H1 (cell line): Measurements from ENCODE around the gene CPED1. TPM values are rescaled to one million over a fixed set of nuclear protein-coding genes. Genes with fewer than 3 reads are reported as not detected.

Experiments
- CTCF ChIA-PET: fragments of 300-600 bp; sonication (Branson Sonifier 250); formaldehyde crosslinking; loops from one replicate; lab custom pipeline; 2021; ENCODE audit not compliant: partially characterized antibody; lab: Charles Lee
- POLR2A ChIA-PET: fragments of 300-600 bp; sonication (Branson Sonifier 250); formaldehyde crosslinking; loops from one replicate; lab custom pipeline; 2021; ENCODE audit warnings: inconsistent platforms; ENCODE audit not compliant: partially characterized antibody; lab: Charles Lee
- DNase-seq, 2 experiments: peaks; one replicate each; pipeline versions ENCODE4 v3.0.0 to v3.0.0-alpha.2; 2010 to 2022; ENCODE audit warnings: low spot score in 2 of 2, low read depth in 1 of 2, mixed read lengths in 1 of 2
- FAIRE-seq: peaks from 2 replicates; lab custom pipeline; 2011; peaks lifted over from hg19 to GRCh38; lab: Jason Lieb, UNC
- H2AFZ ChIP-seq: 2 replicates; pipeline ENCODE4 v1.8.1; 2012; ENCODE audit warnings: low read length, inconsistent platforms
- H2AK5ac ChIP-seq: 2 replicates; pipeline ENCODE4 v1.6.1; 2013; ENCODE audit warnings: low read depth, low read length
- H2BK120ac ChIP-seq: replicated peaks from 2 replicates; pipeline ENCODE3; 2013; ENCODE audit warnings: low read depth, low read length, inconsistent platforms
- H2BK12ac ChIP-seq: 2 replicates; pipeline ENCODE4 v1.6.1; 2013; ENCODE audit warnings: low read depth, low read length
- H2BK15ac ChIP-seq: 2 replicates; pipeline ENCODE4 v1.6.1; 2013; ENCODE audit warnings: low read length
- H2BK20ac ChIP-seq: 2 replicates; pipeline ENCODE4 v1.6.1; 2013; ENCODE audit warnings: low read length
- H2BK5ac ChIP-seq: 2 replicates; pipeline ENCODE4 v1.6.1; 2013; ENCODE audit warnings: low read depth, low read length
- H3K14ac ChIP-seq: 2 replicates; pipeline ENCODE4 v1.6.1; 2013; ENCODE audit warnings: inconsistent platforms; ENCODE audit not compliant: insufficient read length
- H3K18ac ChIP-seq: 2 replicates; pipeline ENCODE4 v1.6.1; 2013; ENCODE audit warnings: low read length; ENCODE audit errors: extremely low read depth
- H3K23ac ChIP-seq: 2 replicates; pipeline ENCODE4 v1.6.1; 2013; ENCODE audit warnings: inconsistent platforms; ENCODE audit not compliant: insufficient read length
- H3K23me2 ChIP-seq: 2 replicates; pipeline ENCODE4 v1.6.1; 2013; ENCODE audit warnings: low read depth, low read length
- H3K27ac ChIP-seq: 2 replicates; pipeline ENCODE4 v1.6.1; 2011; ENCODE audit warnings: low read depth, low read length, inconsistent platforms
- H3K27me3 ChIP-seq, 4 experiments: replicated peaks in 1 of 4; 1 replicate in 1 of 4; 2 replicates in 3 of 4; pipeline versions ENCODE4 v1.6.1 to v1.8.1; 2011 to 2013; ENCODE audit warnings: low read length in 3 of 4, mild to moderate bottlenecking in 3 of 4, inconsistent platforms in 2 of 4, mixed read lengths in 2 of 4, moderate library complexity in 1 of 4; ENCODE audit not compliant: control insufficient read depth in 3 of 4, insufficient read depth in 3 of 4; ENCODE audit errors: extremely low read depth in 1 of 4
- H3K36me3 ChIP-seq, 4 experiments: 2 replicates each; pipeline versions ENCODE4 v1.6.1 to v1.8.1; 2011 to 2013; ENCODE audit warnings: mild to moderate bottlenecking in 4 of 4, low read length in 3 of 4, moderate library complexity in 2 of 4, control low read depth in 1 of 4, inconsistent platforms in 1 of 4; ENCODE audit not compliant: insufficient read depth in 4 of 4, control insufficient read depth in 2 of 4
- H3K4ac ChIP-seq: replicated peaks from 2 replicates; pipeline ENCODE3; 2013; ENCODE audit warnings: low read length, low read depth, mixed read lengths, inconsistent platforms; ENCODE audit not compliant: insufficient read length
- H3K4me1 ChIP-seq, 4 experiments: replicated peaks in 1 of 4; 1 replicate in 1 of 4; 2 replicates in 3 of 4; pipeline versions ENCODE4 v1.6.1 to v1.8.1; 2011 to 2013; ENCODE audit warnings: low read length in 3 of 4, inconsistent platforms in 2 of 4, mixed read lengths in 1 of 4; ENCODE audit not compliant: insufficient read depth in 4 of 4, control insufficient read depth in 3 of 4
- H3K4me2 ChIP-seq, 2 experiments: 2 replicates each; pipeline versions ENCODE4 v1.6.1 to v1.8.1; 2011 to 2013; ENCODE audit warnings: low read depth in 2 of 2, low read length in 2 of 2, control low read depth in 1 of 2, inconsistent platforms in 1 of 2, mild to moderate bottlenecking in 1 of 2; ENCODE audit not compliant: insufficient read depth in 1 of 2
- H3K4me3 ChIP-seq, 4 experiments: fragments of 200-600, 300-600 bp in 1 of 4; sonication (generic), shearing (Covaris generic), sonication (Bioruptor Twin) in 1 of 4; 2 replicates each; pipeline versions ENCODE4 v1.5.1 to v1.8.1; 2011 to 2016; ENCODE audit warnings: low read length in 4 of 4, low read depth in 3 of 4, control low read depth in 2 of 4, inconsistent platforms in 2 of 4, mild to moderate bottlenecking in 2 of 4, mixed read lengths in 1 of 4, moderate library complexity in 1 of 4; ENCODE audit not compliant: insufficient read depth in 2 of 4; ENCODE audit errors: extremely low read depth in 1 of 4
- H3K56ac ChIP-seq: replicated peaks from 2 replicates; pipeline ENCODE3; 2013; ENCODE audit warnings: low read depth, mild to moderate bottlenecking, mixed read lengths, low read length, inconsistent platforms; ENCODE audit not compliant: insufficient read length
- H3K79me1 ChIP-seq: 2 replicates; pipeline ENCODE4 v1.6.1; 2013; ENCODE audit warnings: low read depth, low read length, control low read depth
- H3K79me2 ChIP-seq, 2 experiments: 2 replicates each; pipeline versions ENCODE4 v1.6.1 to v1.8.1; 2012 to 2013; ENCODE audit warnings: low read length in 2 of 2, mild to moderate bottlenecking in 2 of 2, inconsistent platforms in 1 of 2; ENCODE audit not compliant: insufficient read depth in 2 of 2, control insufficient read depth in 1 of 2
- H3K9ac ChIP-seq, 4 experiments: replicated peaks in 1 of 4; 1 replicate in 1 of 4; 2 replicates in 3 of 4; pipeline versions ENCODE4 v1.6.1 to v1.8.1; 2011 to 2013; ENCODE audit warnings: low read depth in 3 of 4, low read length in 3 of 4, control low read depth in 2 of 4, mild to moderate bottlenecking in 2 of 4, moderate library complexity in 2 of 4, inconsistent platforms in 1 of 4; ENCODE audit errors: extremely low read depth in 1 of 4
- H3K9me3 ChIP-seq, 2 experiments: 2 replicates each; pipeline versions ENCODE4 v1.6.1 to v1.8.1; 2012 to 2013; ENCODE audit warnings: mild to moderate bottlenecking in 2 of 2, moderate library complexity in 2 of 2, control low read depth in 1 of 2, inconsistent platforms in 1 of 2, low read depth in 1 of 2, low read length in 1 of 2, mixed read lengths in 1 of 2; ENCODE audit not compliant: insufficient read depth in 2 of 2
- H4K20me1 ChIP-seq, 2 experiments: replicated peaks in 1 of 2; 2 replicates each; pipeline versions ENCODE3 to v1.8.1; 2011 to 2013; ENCODE audit warnings: inconsistent platforms in 2 of 2, low read length in 2 of 2, mild to moderate bottlenecking in 1 of 2; ENCODE audit not compliant: insufficient read depth in 2 of 2, control insufficient read depth in 1 of 2
- H4K5ac ChIP-seq: 2 replicates; pipeline ENCODE4 v1.6.1; 2013; ENCODE audit warnings: low read length, low read depth, mixed read lengths, inconsistent platforms; ENCODE audit not compliant: insufficient read length
- H4K8ac ChIP-seq: 2 replicates; pipeline ENCODE4 v1.8.0; 2013; ENCODE audit warnings: mild to moderate bottlenecking, moderate library complexity, low read length, inconsistent platforms; ENCODE audit not compliant: insufficient read depth; ENCODE audit errors: extremely low read depth
- H4K91ac ChIP-seq: replicated peaks from 2 replicates; pipeline ENCODE3; 2013; ENCODE audit warnings: low read length, mixed read lengths, inconsistent platforms; ENCODE audit not compliant: insufficient read length
- ASH2L ChIP-seq: fragments of 200-600, 300-600 bp; sonication (generic); IDR thresholded peaks from one replicate; pipeline ENCODE4 v1.7.1; 2017; ENCODE audit warnings: low read length
- BACH1 ChIP-seq: IDR thresholded peaks from 2 replicates; pipeline ENCODE4 v1.6.1; 2012; ENCODE audit warnings: low read length, improper control_type of control experiment
- WGBS, 2 experiments: shearing (Covaris generic) in 1 of 2; methylation state at CpG; one replicate each; pipeline versions ENCODE4 v1.1.6 to v1.1.7; 2013 to 2015; ENCODE audit warnings: low lambda C conversion rate in 2 of 2, mixed read lengths in 2 of 2, inconsistent platforms in 1 of 2, low coverage in 1 of 2, missing lambda C conversion rate in 1 of 2; ENCODE audit not compliant: insufficient replicate concordance in 2 of 2, insufficient coverage in 1 of 2, insufficient read length in 1 of 2; ENCODE audit errors: extremely low coverage in 1 of 2, missing lambda C conversion rate in 1 of 2; 5-methylcytosine and 5-hydroxymethylcytosine counted together
- polyA plus RNA-seq, 7 experiments: library from polyadenylated mRNA; depleted of rRNA in 3 of 7; stranded (reverse) in 5 of 7; unstranded in 2 of 7; fragments of >200 nt in 5 of 7; fragments of 200-250 nt in 2 of 7; gene quantifications; 1 replicate in 5 of 7; 2 replicates in 1 of 7; 4 replicates in 1 of 7; pipeline versions ENCODE4 v1.2.1 to v1.2.3, GENCODE V29; 2011 to 2013; ENCODE audit warnings: missing spikeins in 2 of 7, mixed read lengths in 2 of 7
- total RNA-seq: library from RNA; stranded (reverse); fragmentation: NEBNext Ultra II Directional; extraction: Animal tissue kit (Norgen Biotek cat#: 25700); gene quantifications from 2 replicates; pipeline ENCODE4 v1.2.1, GENCODE V29; 2021

CPED1 gene
- total and polyA plus RNA-seq, 2 of the 8 experiments (the other 6 are each of a cell fraction or from before 2014, with no cell fraction given): 0.08 to 0.39 TPM

- H2BK120ac ChIP-seq: no peak overlapping the region
- no peaks in the 10 kb centered on the region for H3K27me3 ChIP-seq
- H2AK5ac ChIP-seq: no peak overlapping the region
- no peaks in the 10 kb centered on the region for H3K9me3 ChIP-seq
- no peak overlapping the region for H2BK15ac ChIP-seq
- H3K36me3 ChIP-seq: no peaks in the 10 kb centered on the region
- H3K27ac ChIP-seq: no peak overlapping the region
- POLR2A ChIA-PET: no interaction called here
- H4K91ac ChIP-seq: no peak overlapping the region
- H3K4me3 ChIP-seq: no peak overlapping the region
- H3K14ac ChIP-seq: no peak overlapping the region
- FAIRE-seq (no peak), DNase-seq (no peak)
- no peak overlapping the region for H3K4ac ChIP-seq
- no peaks in the 10 kb centered on the region for H4K20me1 ChIP-seq
- H3K79me1 ChIP-seq: no peaks in the 10 kb centered on the region
- H3K79me2 ChIP-seq: no peaks in the 10 kb centered on the region
- no peak overlapping the region for H3K18ac ChIP-seq
- no peaks in the 10 kb centered on the region for H3K23me2 ChIP-seq
- no peak overlapping the region for H2BK20ac ChIP-seq
- no peak overlapping the region for H4K5ac ChIP-seq
- H3K9ac ChIP-seq: no peak overlapping the region
- H3K4me2 ChIP-seq: no peak overlapping the region
- H3K23ac ChIP-seq: no peak overlapping the region
- H3K56ac ChIP-seq: no peak overlapping the region
- no peak overlapping the region for H4K8ac ChIP-seq
- no peak for TF ChIP-seq ASH2L
- no peak for TF ChIP-seq BACH1
- no peak overlapping the region for H2BK12ac ChIP-seq
- H3K4me1 ChIP-seq: 0 out of 7 replicates have a peak, but pooled peaks cover 0 to 4% (median 0%) of the 10 kb centered on the region in 4 experiments
- WGBS, 2 experiments: 84% methylated on average over 3 of the region's 3 CpGs; no CpG with 5 or more reads in 1 of the 2 experiments
- no peak overlapping the region for H2BK5ac ChIP-seq
- CTCF ChIA-PET: no interaction called here
- no peak overlapping the region for H2AFZ ChIP-seq
Observed at GRCh38 chr7:121276313-121276712, 287.8 kb downstream of the CPED1 start.
